GM18868 (cell line): Measurements from ENCODE around the gene MBD3L1.

Experiments
- ATAC-seq: cut with Tn5 transposase; IDR thresholded peaks from one replicate; pipeline ENCODE4 v1.9.1; 2021; ENCODE audit warnings: mild to moderate bottlenecking, moderate library complexity; ENCODE audit not compliant: unreplicated experiment

MBD3L1 gene

DNA sequence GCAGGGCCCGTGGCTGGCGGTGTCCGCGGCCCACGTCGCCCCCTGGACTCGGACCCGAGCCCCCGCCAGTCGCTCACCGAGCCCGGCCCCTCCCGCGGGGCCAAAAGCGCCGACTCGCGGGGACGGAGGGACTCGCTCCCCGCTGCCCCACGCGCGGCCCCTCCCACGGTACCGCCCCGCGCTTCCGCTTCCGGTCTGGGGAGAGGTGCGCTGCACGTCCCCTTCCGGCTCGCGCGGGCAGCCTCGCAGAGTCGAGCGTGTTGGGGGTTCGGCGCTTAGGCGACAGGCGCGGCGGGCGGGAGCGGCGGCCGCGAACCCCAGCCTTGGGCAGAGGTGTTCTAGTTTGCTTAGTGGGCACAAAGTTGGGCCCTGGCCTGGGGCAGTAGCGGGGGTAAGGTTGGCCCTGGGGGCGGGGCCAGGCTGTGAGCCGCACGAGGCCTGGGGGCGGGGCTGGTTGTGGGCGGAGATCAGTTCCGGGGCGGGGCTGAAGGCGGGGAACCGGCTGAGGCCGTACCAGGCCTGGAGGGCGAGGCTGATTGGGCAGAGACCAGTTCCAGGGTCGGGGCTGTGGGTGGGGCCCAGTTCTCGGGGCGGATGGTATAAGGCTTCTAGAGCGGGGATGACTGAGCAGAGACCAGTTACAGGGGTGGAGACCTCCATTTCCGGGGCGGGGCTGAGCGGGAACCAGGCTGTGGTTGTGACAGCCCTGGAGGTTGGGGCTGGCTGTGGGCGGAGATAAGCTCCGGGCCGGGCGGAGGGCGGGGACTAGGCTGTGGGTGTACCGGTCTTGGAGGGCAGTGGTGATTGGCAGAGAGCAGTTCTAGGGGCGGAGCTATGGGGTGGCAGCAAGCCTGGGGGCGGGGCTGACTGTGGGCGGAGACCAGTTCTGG lies at the start of gene MBD3L1, which contains the start of gene ZNF558:
Gene MBD3L1, plus strand, starts transcription at position 246 of the 890 bp plus-strand sequence. CDS start 10,302 bp downstream, outside the sequence.
Gene ZNF558, minus strand, starts transcription at position 173 of the 890 bp plus-strand sequence. CDS start 9,645 bp downstream, outside the sequence.
- peak; percentile 85 for ATAC-seq

DNA sequence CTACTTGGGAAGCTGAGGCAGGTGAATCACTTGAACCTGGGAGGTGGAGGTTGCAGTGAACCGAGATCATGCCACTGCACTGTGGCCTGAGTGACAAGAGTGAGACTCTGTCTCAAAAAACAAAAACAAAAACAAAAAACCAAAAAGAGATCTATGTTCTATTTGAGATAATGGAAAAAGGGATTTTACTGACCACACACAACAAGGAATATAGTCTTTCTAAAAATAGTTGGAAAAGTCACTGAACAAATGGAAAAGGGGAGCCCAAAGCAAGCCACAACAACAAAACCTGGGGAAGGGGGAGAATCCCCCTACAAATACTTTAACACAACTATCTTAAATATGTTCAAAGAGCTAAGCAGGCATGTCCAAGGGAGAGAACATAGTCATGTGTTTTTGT lies 37.4 kb upstream of the MBD3L1 start:
- ATAC-seq = no peak

DNA sequence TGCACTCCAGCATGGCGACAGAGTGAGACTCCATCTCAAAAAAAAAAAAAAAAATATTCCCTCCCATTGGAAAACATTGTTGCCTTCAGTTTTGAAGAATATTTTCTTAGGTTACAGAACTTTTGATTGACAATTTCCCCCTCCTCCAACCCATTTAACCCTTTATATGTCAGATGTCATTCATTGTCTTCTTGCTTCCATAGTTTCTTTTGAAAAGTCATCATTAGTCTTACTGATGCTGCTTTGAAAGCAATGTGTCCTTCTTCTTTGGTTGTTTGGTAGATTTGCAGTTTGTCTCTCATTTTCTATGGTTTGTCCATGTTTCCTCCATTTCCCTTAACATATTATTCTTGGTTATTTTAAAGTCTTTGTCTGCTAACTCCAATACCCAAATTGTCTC lies 25.5 kb upstream of the MBD3L1 start:
- no peak for ATAC-seq

DNA sequence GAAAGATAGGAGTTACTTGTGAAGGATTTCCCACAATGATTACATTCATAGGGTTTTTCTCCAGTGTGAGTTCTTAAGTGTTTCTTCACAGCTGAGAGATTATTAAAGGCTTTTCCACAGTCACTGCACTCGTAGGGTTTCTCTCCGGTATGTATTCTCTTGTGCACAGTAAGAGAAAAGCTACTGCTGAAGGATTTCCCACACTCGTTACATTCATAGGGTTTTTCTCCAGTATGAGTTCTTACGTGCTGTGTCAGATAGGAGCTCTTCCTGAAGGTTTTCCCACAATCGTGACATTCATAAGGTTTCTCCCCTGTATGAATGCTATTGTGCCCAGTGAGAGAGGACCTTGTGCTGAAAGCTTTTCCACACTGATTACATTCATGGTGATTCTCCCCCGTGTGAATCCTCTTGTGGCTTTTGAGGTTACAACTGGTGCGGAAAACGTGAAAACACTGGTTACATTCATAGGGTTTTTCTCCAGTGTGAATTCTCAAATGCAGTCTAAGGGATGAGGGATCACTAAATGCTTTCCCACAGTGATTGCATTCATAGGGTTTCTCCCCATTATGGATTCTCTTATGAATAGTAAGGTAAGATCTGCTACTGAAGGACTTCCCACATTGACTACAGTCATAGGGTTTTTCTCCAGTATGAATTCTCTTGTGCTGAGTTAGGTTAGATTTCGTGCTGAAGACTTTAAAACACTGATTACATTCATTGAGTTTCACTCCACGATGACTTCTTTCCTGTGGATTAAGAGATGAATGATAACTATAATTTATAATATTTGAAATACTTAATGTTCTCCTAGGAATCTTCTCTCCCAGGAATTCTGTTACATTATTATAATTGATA lies 20.6 kb upstream of the MBD3L1 start:
- no peak for ATAC-seq

DNA sequence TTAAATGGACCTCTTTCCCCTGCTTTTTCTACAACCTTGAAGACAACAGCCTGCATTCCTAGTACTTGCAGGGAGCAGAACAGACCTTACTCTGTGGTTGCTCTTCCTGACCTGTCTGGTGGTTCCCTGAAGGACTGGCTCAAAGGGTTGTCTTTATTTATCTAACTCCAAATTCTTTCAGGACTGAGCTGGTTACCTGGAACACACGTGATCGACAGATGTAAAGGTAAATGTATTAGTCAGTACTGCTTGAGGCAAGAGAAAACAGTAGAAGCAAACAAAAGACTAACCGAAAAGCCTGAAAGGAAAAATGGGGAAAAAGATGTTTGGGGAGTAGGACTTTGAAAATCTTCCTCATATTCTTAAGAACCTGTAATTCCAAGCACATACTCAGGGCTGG lies 18.0 kb upstream of the MBD3L1 start:
- no peak for ATAC-seq

DNA sequence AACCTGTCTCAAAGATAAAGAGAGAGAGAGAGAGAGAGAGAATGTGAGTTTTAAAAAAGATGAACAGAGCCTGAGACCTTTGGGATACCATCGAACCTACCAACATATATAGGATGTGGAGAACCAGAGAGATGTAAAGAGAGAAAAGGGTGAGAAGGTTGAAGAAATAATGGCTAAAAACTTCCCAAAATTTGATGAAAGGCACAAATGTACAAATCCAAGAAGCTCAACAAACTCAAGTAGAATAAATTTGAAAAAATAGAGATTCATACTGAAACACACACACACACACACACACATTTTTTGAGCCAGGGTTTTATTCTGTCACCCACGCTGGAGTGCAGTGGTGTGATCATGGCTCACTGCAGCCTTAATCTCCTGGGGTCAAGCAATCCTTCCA lies 16.4 kb upstream of the MBD3L1 start:
- no peak for ATAC-seq

DNA sequence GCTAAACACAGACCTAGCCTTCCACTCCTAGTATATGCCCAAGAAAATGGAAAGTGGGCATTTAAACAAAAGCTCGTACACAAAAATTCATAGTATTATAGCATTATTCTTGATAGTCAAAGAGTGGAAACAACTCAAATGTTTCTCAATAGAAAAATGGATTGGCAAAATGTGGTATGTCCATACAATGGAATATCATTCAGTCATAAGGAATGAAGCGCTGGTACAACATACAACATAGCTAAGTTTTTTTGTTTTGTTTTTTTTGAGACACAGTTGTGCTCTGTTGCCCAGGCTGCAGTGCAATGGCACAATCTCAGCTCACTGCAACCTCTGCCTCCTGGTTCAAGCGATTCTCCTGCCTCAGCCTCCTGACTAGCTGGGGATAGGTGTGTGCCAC lies 11.9 kb upstream of the MBD3L1 start:
- ATAC-seq = no peak

DNA sequence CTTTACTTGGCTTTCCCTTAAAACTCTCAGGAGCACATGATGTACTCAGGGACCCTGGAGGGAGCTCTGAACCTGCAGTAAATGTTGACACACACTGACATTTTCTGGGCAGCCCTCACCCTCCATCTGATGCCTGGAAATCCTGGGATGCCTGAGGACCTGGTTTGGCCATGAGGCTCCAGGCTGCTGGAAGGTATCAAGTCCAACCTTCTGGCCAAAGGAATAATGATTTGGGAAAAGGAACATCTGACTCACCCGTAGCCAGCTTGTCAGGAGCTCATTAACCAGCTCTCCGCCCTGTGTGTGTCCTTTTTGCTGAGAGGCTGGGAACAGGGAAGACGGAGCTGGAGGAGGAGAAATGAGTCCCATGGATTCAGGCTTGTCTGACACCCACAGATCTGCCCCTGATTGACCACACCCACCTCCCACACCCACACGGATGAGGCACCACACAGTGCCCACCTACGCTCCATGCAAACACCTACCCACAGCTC lies 10.4 kb upstream of the MBD3L1 start:
- no peak for ATAC-seq

DNA sequence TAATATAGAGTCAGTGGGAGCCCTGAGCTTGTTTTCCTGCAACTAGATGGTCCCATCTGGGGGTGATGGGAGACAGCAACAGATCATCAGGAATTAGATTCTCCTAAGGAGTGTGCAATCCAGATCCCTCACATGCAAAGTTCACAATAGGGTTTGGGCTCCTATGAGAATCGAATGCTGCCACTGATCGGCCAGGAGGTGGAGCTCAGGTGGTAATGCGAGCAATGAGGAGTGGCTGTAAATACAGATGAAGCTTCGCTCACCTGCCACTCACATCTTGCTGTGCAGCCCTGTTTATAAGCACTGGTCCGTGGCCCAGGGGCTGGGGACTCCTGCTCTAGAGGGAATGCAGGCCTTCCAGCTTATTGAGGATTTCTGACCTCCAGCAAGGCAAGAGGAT lies 5.8 kb upstream of the MBD3L1 start:
- no peak for ATAC-seq

DNA sequence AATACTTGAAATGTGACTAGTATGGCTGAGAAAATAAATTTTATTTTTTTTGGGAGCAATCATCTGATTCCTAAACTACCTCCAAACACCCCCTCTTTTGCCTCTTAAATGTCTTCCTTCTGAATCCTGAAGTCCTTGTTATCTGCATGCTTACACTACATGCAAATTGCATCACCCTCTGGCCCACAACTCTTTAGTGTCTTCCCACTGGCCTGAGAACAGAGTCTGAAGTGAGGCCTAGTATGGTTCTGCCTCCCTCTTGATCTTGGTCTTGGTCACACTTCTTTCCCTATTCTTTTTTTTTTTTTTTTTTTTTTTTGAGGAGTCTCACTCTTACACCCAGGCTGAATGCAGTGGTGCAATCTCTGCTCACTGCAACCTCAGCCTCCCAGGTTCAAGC lies 4.9 kb upstream of the MBD3L1 start:
- ATAC-seq = no peak

DNA sequence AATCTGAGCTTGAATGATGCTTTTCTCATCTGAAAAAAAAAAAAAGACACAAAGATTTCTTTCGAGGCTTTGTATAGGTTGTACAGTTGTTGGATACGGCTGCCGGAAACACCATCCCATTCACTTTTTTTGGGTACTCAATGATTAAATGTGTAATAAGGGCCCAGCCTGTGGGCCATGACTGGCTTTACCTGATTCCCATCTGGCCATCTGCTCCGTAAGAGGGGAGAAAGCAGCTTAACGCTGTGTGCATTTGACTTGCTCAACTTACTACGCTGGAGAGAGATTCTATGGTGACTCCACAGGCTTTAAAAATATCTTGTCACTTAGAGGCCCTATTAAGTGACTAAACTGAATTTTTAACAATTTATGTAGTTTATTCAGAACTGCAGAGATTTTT lies 804 bp upstream of the MBD3L1 start:
- ATAC-seq = no peak

DNA sequence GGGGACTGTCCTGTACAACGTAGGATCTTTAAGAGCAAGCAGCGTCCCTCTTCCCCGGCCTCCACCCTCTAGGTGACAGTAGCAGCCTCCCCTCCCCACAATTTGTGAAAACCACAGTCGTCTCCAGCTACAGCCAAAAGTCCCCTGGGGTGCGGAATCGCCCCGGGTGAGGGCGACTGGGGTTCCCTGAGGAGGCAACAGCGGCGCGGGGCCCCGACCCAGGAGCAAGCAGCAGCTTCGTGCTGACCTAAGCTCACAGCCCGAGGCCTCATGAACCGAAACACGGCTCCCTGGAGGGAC lies 395 bp upstream of the MBD3L1 start:
- peak; percentile 17 for ATAC-seq

DNA sequence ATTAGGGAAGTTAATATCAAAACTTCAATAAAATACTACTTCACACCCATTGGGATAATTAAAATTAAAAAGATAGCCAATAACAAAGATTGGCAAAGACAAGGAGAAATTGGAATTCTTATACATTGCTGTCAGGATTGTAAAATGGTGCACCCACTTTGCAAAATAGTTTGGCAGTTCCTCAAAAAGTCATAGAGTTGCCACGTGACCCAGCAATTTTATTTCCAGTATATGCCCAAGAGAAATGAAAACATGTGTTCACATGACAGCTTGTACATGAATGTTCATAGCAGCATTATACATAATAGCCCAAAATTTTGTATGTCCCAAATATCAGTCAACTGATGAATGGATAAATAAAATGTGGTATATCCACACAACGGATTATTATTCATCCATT lies 3.3 kb downstream of the MBD3L1 start:
- ATAC-seq = no peak

DNA sequence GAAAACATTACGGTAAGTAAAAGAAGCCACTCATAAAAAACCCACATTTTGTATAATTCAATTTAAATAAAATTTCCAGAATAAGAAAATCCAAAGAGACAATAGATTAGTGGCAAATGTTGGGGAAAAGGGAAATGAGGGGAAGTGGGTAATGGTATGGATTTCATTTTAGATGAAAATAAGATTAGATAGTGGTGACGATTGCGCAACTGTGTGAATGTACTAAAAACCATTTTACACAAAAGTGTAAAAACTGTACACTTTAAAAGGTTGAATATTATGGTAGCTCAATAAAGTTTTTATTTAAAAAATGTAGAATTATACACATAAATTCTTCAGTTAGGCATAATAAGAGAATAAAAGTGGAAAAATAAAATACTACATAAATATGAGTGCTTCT lies 3.7 kb downstream of the MBD3L1 start:
- no peak for ATAC-seq

DNA sequence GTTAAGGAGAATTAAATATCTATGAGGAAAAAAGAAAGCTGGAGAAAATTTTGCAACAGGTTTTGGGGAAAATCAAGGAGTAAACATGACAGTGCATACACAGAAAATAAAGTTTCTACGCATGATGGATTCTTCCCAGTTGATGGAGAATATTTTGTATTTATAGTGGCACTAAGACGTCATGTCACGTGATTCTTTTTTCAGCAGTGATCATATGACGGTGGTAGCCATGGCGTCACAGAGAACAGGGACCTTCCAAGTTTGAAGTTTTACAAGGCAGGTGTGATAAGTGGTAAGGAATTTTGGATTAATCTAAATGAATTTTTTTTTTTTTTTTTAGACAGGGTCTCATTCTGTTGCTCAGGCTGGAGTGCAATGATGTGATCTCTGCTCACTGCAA lies 8.5 kb downstream of the MBD3L1 start:
- ATAC-seq = no peak

DNA sequence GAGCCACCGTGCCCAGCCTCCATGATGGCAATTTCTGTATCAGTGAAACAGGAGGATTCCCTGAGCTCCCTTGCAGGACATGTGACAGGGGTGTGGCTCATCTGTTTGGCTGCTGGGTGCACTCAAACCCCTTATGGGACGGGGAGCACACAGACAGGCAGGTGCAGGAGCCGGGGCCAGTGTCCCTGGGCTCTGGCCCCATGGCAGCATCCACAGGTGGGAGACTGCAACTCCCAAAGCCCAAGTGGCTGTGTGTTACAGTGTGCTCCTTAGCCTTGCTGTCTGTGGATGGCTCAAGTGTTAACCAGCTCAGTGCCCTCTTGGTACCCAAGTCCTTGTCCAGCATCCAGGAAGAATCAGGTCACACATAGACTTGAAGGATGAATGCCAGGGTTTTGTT lies 14.6 kb downstream of the MBD3L1 start:
- no peak for ATAC-seq

DNA sequence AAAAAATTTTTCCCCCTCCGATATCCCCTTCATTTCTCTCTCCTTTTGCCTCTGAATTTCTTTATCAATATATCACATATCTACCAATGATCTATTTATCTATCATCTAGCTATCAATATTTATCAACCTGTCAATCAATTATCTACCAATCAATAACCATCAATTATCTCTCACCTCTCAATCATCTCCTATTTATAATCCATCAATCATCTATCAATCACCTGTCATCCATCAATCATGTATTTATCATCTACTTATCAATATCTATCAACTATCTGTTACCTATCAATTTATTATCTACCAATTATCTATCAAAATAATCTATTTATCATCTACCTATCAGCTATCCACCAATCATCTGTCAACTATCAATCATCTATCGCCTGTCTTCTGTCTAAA lies 17.1 kb downstream of the MBD3L1 start:
- ATAC-seq = no peak

DNA sequence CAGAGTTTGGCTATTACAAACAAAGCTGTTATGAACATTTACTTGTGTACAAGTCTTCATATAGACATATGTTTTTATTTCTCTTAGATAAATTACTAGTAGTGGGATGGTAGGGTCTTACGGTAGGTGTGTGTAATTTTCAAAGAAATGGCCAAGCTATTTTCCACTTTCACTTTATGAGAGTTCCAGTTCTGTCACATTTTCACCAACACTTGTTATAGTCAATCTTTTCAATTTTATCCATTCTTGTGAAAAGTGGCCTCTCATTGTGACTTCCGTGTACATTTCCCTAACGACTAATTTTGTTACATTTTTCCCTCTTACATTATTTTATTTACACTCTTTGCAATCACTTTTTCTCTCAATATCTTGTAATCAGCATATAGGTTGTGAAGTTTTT lies 18.3 kb downstream of the MBD3L1 start:
- no peak for ATAC-seq

DNA sequence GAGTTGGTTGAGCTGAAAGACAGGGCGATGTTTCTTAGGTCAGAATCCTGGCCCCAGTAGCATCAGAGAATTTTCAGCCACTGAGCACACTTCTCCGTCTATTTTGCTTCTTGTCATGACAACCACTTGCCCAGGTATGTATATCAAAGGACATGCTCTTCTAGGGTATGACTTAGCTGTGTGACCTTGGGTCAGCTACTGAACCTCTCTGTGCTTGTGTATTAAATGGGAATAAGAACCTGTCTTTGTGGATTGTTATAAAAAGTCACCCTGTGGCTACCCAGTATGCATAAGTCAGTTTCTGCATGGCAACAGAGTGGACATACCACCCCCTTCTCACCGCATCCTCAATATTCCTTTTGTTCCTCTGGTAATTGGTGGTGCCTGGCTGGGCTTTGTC lies 26.1 kb downstream of the MBD3L1 start:
- no peak for ATAC-seq

DNA sequence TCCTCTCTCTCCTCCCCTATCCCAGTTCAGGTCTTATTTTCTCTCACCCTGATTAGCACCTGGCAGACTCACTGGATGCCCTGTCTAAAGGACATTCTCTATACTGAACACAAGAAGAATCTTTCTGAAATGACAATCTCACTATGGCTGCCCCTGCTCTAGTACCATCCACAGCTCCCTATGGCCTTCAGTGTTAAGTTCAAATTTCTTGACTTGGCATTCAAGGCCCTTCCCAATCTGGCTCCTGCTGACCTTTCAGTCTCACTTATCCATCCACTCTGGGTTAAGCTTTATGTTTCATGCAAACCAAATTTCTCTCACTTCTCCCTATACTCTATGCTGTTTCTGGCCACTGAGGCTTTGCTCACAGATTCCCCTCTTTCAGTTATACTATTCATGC lies 34.2 kb downstream of the MBD3L1 start:
- no peak for ATAC-seq

DNA sequence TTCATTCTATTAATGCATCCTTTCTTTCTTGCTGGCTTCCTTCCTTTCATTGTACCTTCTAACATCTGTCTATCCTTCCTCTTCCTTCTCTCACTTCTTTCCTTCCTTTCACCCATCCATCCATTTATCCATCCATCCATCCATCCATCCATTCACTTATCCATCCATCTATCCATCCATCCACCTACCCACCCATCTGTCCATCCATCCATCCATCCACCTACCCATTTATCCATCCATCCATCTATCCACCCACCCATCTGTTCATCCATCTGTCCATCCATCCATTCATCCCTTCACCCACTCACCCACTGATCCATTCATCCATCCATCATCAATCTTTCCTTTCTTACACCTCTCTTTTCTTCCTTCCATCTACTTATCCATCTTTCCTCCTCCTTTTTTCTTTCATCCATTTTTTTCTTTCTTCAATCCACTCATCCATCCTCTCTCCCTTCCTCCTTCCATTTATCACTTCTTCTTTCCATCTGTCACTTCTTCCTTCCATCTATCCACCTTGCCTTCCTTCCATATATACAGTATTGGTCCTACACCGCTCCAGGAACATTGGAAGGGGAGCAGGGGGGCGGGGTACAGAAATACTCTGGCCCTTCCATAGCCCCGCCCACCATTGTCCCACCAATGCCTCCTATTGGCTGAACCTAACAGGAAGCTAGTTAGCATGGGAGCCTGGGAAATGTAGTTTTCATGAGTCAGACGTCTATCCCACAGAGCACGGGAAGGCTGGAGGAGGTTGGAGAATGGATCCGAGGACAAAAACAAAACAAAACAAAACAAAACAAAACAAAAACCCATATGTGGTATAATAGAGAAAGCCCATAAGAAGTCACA lies 45.9 kb downstream of the MBD3L1 start:
- no peak for ATAC-seq
